Neural cell (in vitro differentiated cells): ENCODE data around the gene FTCD.

Experiments
- EP300 ChIP-seq: fragments of 450-650 bp; conservative IDR thresholded peaks from 2 replicates; pipeline ENCODE4 v1.6.1; 2014; ENCODE audit warnings: antibody characterized with exemption, mild to moderate bottlenecking, moderate library complexity; ENCODE audit not compliant: poor library complexity, severe bottlenecking
- EZH2 ChIP-seq: fragments of 200-600, 300-800 bp; shearing (Covaris generic), sonication (generic); IDR thresholded peaks from 2 replicates; pipeline ENCODE4 v1.6.1; 2014; ENCODE audit warnings: antibody characterized with exemption, low read length, borderline replicate concordance, mild to moderate bottlenecking; ENCODE audit not compliant: insufficient read depth, poor library complexity, severe bottlenecking
- MXI1 ChIP-seq: fragments of 450-650 bp; conservative IDR thresholded peaks from 2 replicates; pipeline ENCODE4 v1.6.1; 2014; ENCODE audit warnings: antibody characterized with exemption, mild to moderate bottlenecking; ENCODE audit not compliant: poor library complexity, severe bottlenecking
- POLR2AphosphoS5 ChIP-seq: IDR thresholded peaks from 2 replicates; pipeline ENCODE4 v1.6.1; 2012
- SMC3 ChIP-seq: fragments of 450-650 bp; conservative IDR thresholded peaks from 2 replicates; pipeline ENCODE4 v1.6.1; 2014; ENCODE audit warnings: antibody characterized with exemption, mild to moderate bottlenecking, moderate library complexity; ENCODE audit not compliant: poor library complexity
- TAF1 ChIP-seq: IDR thresholded peaks from 2 replicates; pipeline ENCODE4 v1.6.1; 2012; ENCODE audit warnings: low read depth
- TF ChIP-seq, protein P1 (sequence below): fragments of 450-650 bp; IDR thresholded peaks from 2 replicates; pipeline ENCODE4 v1.5.1; 2014; ENCODE audit warnings: antibody characterized with exemption, mild to moderate bottlenecking, moderate library complexity; ENCODE audit not compliant: poor library complexity, severe bottlenecking
- TF ChIP-seq, protein P2 (sequence below): IDR thresholded peaks from 2 replicates; pipeline ENCODE4 v1.6.1; 2012; ENCODE audit warnings: borderline replicate concordance

DNA sequence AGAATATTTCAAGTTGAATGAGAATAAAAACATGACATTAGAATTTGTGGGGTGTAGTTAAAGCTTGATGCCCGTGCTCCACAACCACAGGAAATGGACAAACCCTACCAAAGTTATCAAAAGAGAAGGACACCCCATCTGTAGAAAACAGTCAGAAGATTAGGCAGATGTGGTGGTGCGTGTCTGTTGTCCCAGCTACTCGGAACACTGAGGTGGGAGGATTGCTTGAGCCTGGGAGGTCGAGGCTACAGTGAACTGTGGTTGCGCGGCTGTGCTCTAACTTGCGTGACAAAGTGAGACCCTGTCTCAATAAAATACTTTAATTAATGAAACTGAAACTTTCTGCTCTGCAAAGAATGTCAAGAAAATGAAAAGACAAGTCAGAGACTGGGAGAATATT, 30.3 kb upstream of the FTCD start:
- TF ChIP-seq, protein P1, sequence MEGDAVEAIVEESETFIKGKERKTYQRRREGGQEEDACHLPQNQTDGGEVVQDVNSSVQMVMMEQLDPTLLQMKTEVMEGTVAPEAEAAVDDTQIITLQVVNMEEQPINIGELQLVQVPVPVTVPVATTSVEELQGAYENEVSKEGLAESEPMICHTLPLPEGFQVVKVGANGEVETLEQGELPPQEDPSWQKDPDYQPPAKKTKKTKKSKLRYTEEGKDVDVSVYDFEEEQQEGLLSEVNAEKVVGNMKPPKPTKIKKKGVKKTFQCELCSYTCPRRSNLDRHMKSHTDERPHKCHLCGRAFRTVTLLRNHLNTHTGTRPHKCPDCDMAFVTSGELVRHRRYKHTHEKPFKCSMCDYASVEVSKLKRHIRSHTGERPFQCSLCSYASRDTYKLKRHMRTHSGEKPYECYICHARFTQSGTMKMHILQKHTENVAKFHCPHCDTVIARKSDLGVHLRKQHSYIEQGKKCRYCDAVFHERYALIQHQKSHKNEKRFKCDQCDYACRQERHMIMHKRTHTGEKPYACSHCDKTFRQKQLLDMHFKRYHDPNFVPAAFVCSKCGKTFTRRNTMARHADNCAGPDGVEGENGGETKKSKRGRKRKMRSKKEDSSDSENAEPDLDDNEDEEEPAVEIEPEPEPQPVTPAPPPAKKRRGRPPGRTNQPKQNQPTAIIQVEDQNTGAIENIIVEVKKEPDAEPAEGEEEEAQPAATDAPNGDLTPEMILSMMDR: no peak
- TF ChIP-seq, protein P2, sequence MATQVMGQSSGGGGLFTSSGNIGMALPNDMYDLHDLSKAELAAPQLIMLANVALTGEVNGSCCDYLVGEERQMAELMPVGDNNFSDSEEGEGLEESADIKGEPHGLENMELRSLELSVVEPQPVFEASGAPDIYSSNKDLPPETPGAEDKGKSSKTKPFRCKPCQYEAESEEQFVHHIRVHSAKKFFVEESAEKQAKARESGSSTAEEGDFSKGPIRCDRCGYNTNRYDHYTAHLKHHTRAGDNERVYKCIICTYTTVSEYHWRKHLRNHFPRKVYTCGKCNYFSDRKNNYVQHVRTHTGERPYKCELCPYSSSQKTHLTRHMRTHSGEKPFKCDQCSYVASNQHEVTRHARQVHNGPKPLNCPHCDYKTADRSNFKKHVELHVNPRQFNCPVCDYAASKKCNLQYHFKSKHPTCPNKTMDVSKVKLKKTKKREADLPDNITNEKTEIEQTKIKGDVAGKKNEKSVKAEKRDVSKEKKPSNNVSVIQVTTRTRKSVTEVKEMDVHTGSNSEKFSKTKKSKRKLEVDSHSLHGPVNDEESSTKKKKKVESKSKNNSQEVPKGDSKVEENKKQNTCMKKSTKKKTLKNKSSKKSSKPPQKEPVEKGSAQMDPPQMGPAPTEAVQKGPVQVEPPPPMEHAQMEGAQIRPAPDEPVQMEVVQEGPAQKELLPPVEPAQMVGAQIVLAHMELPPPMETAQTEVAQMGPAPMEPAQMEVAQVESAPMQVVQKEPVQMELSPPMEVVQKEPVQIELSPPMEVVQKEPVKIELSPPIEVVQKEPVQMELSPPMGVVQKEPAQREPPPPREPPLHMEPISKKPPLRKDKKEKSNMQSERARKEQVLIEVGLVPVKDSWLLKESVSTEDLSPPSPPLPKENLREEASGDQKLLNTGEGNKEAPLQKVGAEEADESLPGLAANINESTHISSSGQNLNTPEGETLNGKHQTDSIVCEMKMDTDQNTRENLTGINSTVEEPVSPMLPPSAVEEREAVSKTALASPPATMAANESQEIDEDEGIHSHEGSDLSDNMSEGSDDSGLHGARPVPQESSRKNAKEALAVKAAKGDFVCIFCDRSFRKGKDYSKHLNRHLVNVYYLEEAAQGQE: no peak
- TF ChIP-seq EZH2: no peak
- TF ChIP-seq POLR2AphosphoS5: no peak
- TF ChIP-seq EP300: no peak
- no peak for TF ChIP-seq SMC3
- TF ChIP-seq TAF1: no peak
- TF ChIP-seq MXI1: no peak
